ENCODE data around the gene PPFIA1. TPM values are rescaled to one million over a fixed set of nuclear protein-coding genes. Genes with fewer than 3 reads are reported as not detected.
A peak's percentile ranks its signal among the peaks of the same experiment; 100 is the strongest.

Gene PPFIA1
- total and polyA plus RNA-seq, 4 donors, result 35.6 to 54.9 (median 47.3) TPM

- 97% methylated on average over 10 of the region's 15 CpGs for WGBS (ENCODE audit: insufficient coverage)
- Histone ChIP-seq H3K4me1 (ENCODE audit: control insufficient read depth, insufficient read depth, low read length) (peaks cover 20% of the 10 kb centered on the region), H3K27ac (ENCODE audit: low read depth, low read length) (no peak overlapping the region), H3K27me3 (ENCODE audit: control insufficient read depth, insufficient read depth, low read length) (no peaks in the 10 kb centered on the region), H3K4me3 (ENCODE audit: low read depth, low read length) (no peak overlapping the region), H3K36me3 (ENCODE audit: control insufficient read depth, insufficient read depth, low read length) (peaks cover 26% of the 10 kb centered on the region), H3K9me3 (ENCODE audit: control insufficient read depth, insufficient read depth, low read length) (no peaks in the 10 kb centered on the region)
- DNase-seq (ENCODE audit: low read depth in 4 of 6, low spot score in 6 of 6), result no peak
These were observed 123.9 kb downstream of the PPFIA1 start for GRCh38 chr11:70394211-70394950.

GRCh38 chr11:70397336-70397982 lies 127.0 kb downstream of the PPFIA1 start:
- H3K4me1 ChIP-seq (ENCODE audit: control insufficient read depth, insufficient read depth, low read length), result peaks cover 33% of the 10 kb centered on the region
- H3K27me3 ChIP-seq (ENCODE audit: control insufficient read depth, insufficient read depth, low read length), result no peaks in the 10 kb centered on the region
- 45% methylated on average over 18 of the region's 18 CpGs for WGBS (ENCODE audit: insufficient coverage)
- peaks cover 28% of the 10 kb centered on the region for H3K36me3 ChIP-seq (ENCODE audit: control insufficient read depth, insufficient read depth, low read length)
- DNase-seq (ENCODE audit: low read depth in 4 of 6, low spot score in 6 of 6), result no peak
- H3K9me3 ChIP-seq (ENCODE audit: control insufficient read depth, insufficient read depth, low read length), result no peaks in the 10 kb centered on the region
- H3K27ac ChIP-seq (ENCODE audit: low read depth, low read length), result no peak overlapping the region
- peak overlapping the region; percentile 52 for H3K4me3 ChIP-seq (ENCODE audit: low read depth, low read length)

GRCh38 chr11:70397983-70398833 lies 127.7 kb downstream of the PPFIA1 start, which contains the start of gene CTTN:
Gene CTTN, plus strand, starts transcription at chr11:70398529. Its CDS starts 8,769 bp downstream, at chr11:70407298.
- H3K4me1 ChIP-seq (ENCODE audit: control insufficient read depth, insufficient read depth, low read length), result peaks cover 33% of the 10 kb centered on the region
- H3K9me3 ChIP-seq (ENCODE audit: control insufficient read depth, insufficient read depth, low read length), result no peaks in the 10 kb centered on the region
- H3K27me3 ChIP-seq (ENCODE audit: control insufficient read depth, insufficient read depth, low read length), result no peaks in the 10 kb centered on the region
- peak; percentile 46 to 96 (median 83) for DNase-seq (ENCODE audit: low read depth in 4 of 6, low spot score in 6 of 6)
- peak within 1 kb of the TSS; percentile 52 for H3K4me3 ChIP-seq (ENCODE audit: low read depth, low read length)
- under 1% methylated on average over 93 of the region's 93 CpGs for WGBS (ENCODE audit: insufficient coverage)
- peak within 1 kb of the TSS; percentile 3 for H3K27ac ChIP-seq (ENCODE audit: low read depth, low read length)
- peaks cover 24% of the 10 kb centered on the region for H3K36me3 ChIP-seq (ENCODE audit: control insufficient read depth, insufficient read depth, low read length)

GRCh38 chr11:70398834-70399680 lies 128.6 kb downstream of the PPFIA1 start:
- 2% methylated on average over 40 of the region's 42 CpGs for WGBS (ENCODE audit: insufficient coverage)
- no peak overlapping the region for H3K27ac ChIP-seq (ENCODE audit: low read depth, low read length)

GRCh38 chr11:70399681-70400112 lies 129.2 kb downstream of the PPFIA1 start:
- H3K27me3 ChIP-seq (ENCODE audit: control insufficient read depth, insufficient read depth, low read length), result no peaks in the 10 kb centered on the region
- peaks cover 33% of the 10 kb centered on the region for H3K4me1 ChIP-seq (ENCODE audit: control insufficient read depth, insufficient read depth, low read length)
- peak in 1 of 6 donors; percentile 8 for DNase-seq (ENCODE audit: low read depth in 4 of 6, low spot score in 6 of 6)
- no peaks in the 10 kb centered on the region for H3K9me3 ChIP-seq (ENCODE audit: control insufficient read depth, insufficient read depth, low read length)
- H3K4me3 ChIP-seq (ENCODE audit: low read depth, low read length), result peak overlapping the region; percentile 50
- H3K27ac ChIP-seq (ENCODE audit: low read depth, low read length), result no peak overlapping the region
- 26% methylated on average over 15 of the region's 16 CpGs for WGBS (ENCODE audit: insufficient coverage)
- peaks cover 15% of the 10 kb centered on the region for H3K36me3 ChIP-seq (ENCODE audit: control insufficient read depth, insufficient read depth, low read length)

More at GRCh38 chr11:70398834-70399680, 128.6 kb downstream of the PPFIA1 start:
- Histone ChIP-seq H3K4me3 (ENCODE audit: low read depth, low read length) (peak overlapping the region; percentile 50), H3K27me3 (ENCODE audit: control insufficient read depth, insufficient read depth, low read length) (no peaks in the 10 kb centered on the region), H3K9me3 (ENCODE audit: control insufficient read depth, insufficient read depth, low read length) (no peaks in the 10 kb centered on the region), H3K36me3 (ENCODE audit: control insufficient read depth, insufficient read depth, low read length) (peaks cover 17% of the 10 kb centered on the region), H3K4me1 (ENCODE audit: control insufficient read depth, insufficient read depth, low read length) (peaks cover 33% of the 10 kb centered on the region)
- no peak for DNase-seq (ENCODE audit: low read depth in 4 of 6, low spot score in 6 of 6)

GRCh38 chr11:70400643-70401042 lies 130.2 kb downstream of the PPFIA1 start:
- peaks cover 33% of the 10 kb centered on the region for H3K4me1 ChIP-seq (ENCODE audit: control insufficient read depth, insufficient read depth, low read length)
- H3K27me3 ChIP-seq (ENCODE audit: control insufficient read depth, insufficient read depth, low read length), result no peaks in the 10 kb centered on the region
- H3K4me3 ChIP-seq (ENCODE audit: low read depth, low read length), result no peak overlapping the region
- H3K27ac ChIP-seq (ENCODE audit: low read depth, low read length), result no peak overlapping the region
- 84% methylated on average over 6 of the region's 8 CpGs for whole genome bisulfite sequencing (ENCODE audit: insufficient coverage)
- no peaks in the 10 kb centered on the region for H3K9me3 ChIP-seq (ENCODE audit: control insufficient read depth, insufficient read depth, low read length)
- peaks cover 14% of the 10 kb centered on the region for H3K36me3 ChIP-seq (ENCODE audit: control insufficient read depth, insufficient read depth, low read length)
- DNase-seq (ENCODE audit: low read depth in 4 of 6, low spot score in 6 of 6), result no peak

GRCh38 chr11:70402016-70402415 lies 131.5 kb downstream of the PPFIA1 start:
- H3K27ac ChIP-seq (ENCODE audit: low read depth, low read length), result no peak overlapping the region
- WGBS (ENCODE audit: insufficient coverage), result 87% methylated on average over 7 of the region's 10 CpGs

GRCh38 chr11:70402685-70403084 lies 132.2 kb downstream of the PPFIA1 start:
- Histone ChIP-seq H3K4me3 (ENCODE audit: low read depth, low read length) (no peak overlapping the region), H3K36me3 (ENCODE audit: control insufficient read depth, insufficient read depth, low read length) (peaks cover 26% of the 10 kb centered on the region), H3K9me3 (ENCODE audit: control insufficient read depth, insufficient read depth, low read length) (no peaks in the 10 kb centered on the region), H3K27ac (ENCODE audit: low read depth, low read length) (no peak overlapping the region), H3K4me1 (ENCODE audit: control insufficient read depth, insufficient read depth, low read length) (peaks cover 21% of the 10 kb centered on the region), H3K27me3 (ENCODE audit: control insufficient read depth, insufficient read depth, low read length) (no peaks in the 10 kb centered on the region)
- no peak for DNase-seq (ENCODE audit: low read depth in 4 of 6, low spot score in 6 of 6)
- WGBS (ENCODE audit: insufficient coverage), result no CpG with 5 or more reads among the region's 1 CpG

More at GRCh38 chr11:70402016-70402415, 131.5 kb downstream of the PPFIA1 start:
- no peak for DNase-seq (ENCODE audit: low read depth in 4 of 6, low spot score in 6 of 6)
- Histone ChIP-seq H3K9me3 (ENCODE audit: control insufficient read depth, insufficient read depth, low read length) (no peaks in the 10 kb centered on the region), H3K27me3 (ENCODE audit: control insufficient read depth, insufficient read depth, low read length) (no peaks in the 10 kb centered on the region), H3K4me3 (ENCODE audit: low read depth, low read length) (no peak overlapping the region), H3K4me1 (ENCODE audit: control insufficient read depth, insufficient read depth, low read length) (peaks cover 28% of the 10 kb centered on the region), H3K36me3 (ENCODE audit: control insufficient read depth, insufficient read depth, low read length) (peaks cover 20% of the 10 kb centered on the region)

Data from spinal cord (tissue), 10 donors.